Nephron progenitor cell (in vitro differentiated cells): ENCODE measurements around the gene NRSN2.

Experiments
- DNase-seq: peaks from one replicate; pipeline ENCODE4 v3.0.0; 2021
- H3K27ac Mint-ChIP-seq: 2 replicates; pipeline ENCODE4 v1.8.0; 2021; ENCODE audit warnings: mild to moderate bottlenecking, moderate library complexity, mixed read lengths
- H3K27me3 Mint-ChIP-seq: 2 replicates; pipeline ENCODE4 v1.8.0; 2021; ENCODE audit warnings: mild to moderate bottlenecking, low read depth, mixed read lengths; ENCODE audit not compliant: poor library complexity
- H3K36me3 Mint-ChIP-seq: 2 replicates; pipeline ENCODE4 v1.8.0; 2021; ENCODE audit warnings: low read depth, mixed read lengths
- H3K4me1 Mint-ChIP-seq: 2 replicates; pipeline ENCODE4 v1.8.0; 2021; ENCODE audit warnings: mixed read lengths
- H3K4me3 Mint-ChIP-seq: 2 replicates; pipeline ENCODE4 v1.8.0; 2021; ENCODE audit warnings: mild to moderate bottlenecking, moderate library complexity, mixed read lengths
- H3K9me3 Mint-ChIP-seq: 2 replicates; pipeline ENCODE4 v1.8.0; 2021; ENCODE audit warnings: mild to moderate bottlenecking, moderate library complexity, mixed read lengths
- CTCF ChIP-seq: fragments of 200-600 bp; sonication (generic); IDR thresholded peaks from 2 replicates; pipeline ENCODE4 v1.5.0; 2021; ENCODE audit warnings: antibody characterized with exemption

The NRSN2 gene

GRCh38 chr20:358891-359555 lies 12.1 kb downstream of the NRSN2 start:
- Mint-ChIP-seq H3K27me3 (peaks cover 9% of the 10 kb centered on the region), H3K36me3 (no peaks in the 10 kb centered on the region), H3K9me3 (no peaks in the 10 kb centered on the region), H3K4me3 (no peak overlapping the region), H3K27ac (no peak overlapping the region), H3K4me1 (peaks cover 36% of the 10 kb centered on the region)
- no peak for TF ChIP-seq CTCF
- DNase-seq, result no peak

GRCh38 chr20:361561-361960 lies 14.7 kb downstream of the NRSN2 start:
- Mint-ChIP-seq H3K27me3 (peaks cover 9% of the 10 kb centered on the region), H3K4me3 (no peak overlapping the region), H3K27ac (no peak overlapping the region), H3K36me3 (no peaks in the 10 kb centered on the region), H3K9me3 (no peaks in the 10 kb centered on the region), H3K4me1 (peaks cover 47% of the 10 kb centered on the region)
- no peak for DNase-seq
- TF ChIP-seq CTCF, result no peak

- TF ChIP-seq CTCF, result no peak
- H3K27ac Mint-ChIP-seq, result no peak overlapping the region
- H3K4me1 Mint-ChIP-seq, result peaks cover 49% of the 10 kb centered on the region
These were observed 15.7 kb downstream of the NRSN2 start for GRCh38 chr20:362271-363254.

GRCh38 chr20:363319-364078 lies 16.6 kb downstream of the NRSN2 start:
- Mint-ChIP-seq H3K4me3 (no peak overlapping the region), H3K9me3 (no peaks in the 10 kb centered on the region), H3K27me3 (peaks cover 11% of the 10 kb centered on the region), H3K27ac (no peak overlapping the region), H3K4me1 (peaks cover 52% of the 10 kb centered on the region), H3K36me3 (no peaks in the 10 kb centered on the region)
- TF ChIP-seq CTCF, result no peak
- no peak for DNase-seq

More at GRCh38 chr20:362271-363254, 15.7 kb downstream of the NRSN2 start:
- DNase-seq, result no peak
- no peaks in the 10 kb centered on the region for H3K9me3 Mint-ChIP-seq
- H3K4me3 Mint-ChIP-seq, result no peak overlapping the region
- H3K27me3 Mint-ChIP-seq, result peaks cover 11% of the 10 kb centered on the region
- no peaks in the 10 kb centered on the region for H3K36me3 Mint-ChIP-seq

- H3K4me1 Mint-ChIP-seq, result peaks cover 56% of the 10 kb centered on the region
- no peak for DNase-seq
- H3K9me3 Mint-ChIP-seq, result no peaks in the 10 kb centered on the region
- H3K36me3 Mint-ChIP-seq, result no peaks in the 10 kb centered on the region
- H3K4me3 Mint-ChIP-seq, result no peak overlapping the region
- peaks cover 15% of the 10 kb centered on the region for H3K27me3 Mint-ChIP-seq
- TF ChIP-seq CTCF, result no peak
- H3K27ac Mint-ChIP-seq, result peak overlapping the region; percentile 70
These were observed 18.2 kb downstream of the NRSN2 start for GRCh38 chr20:364905-365794.
